GM10847 (cell line): ENCODE measurements around the gene PIGN.

Experiments
- POLR2A ChIP-seq: IDR thresholded peaks from 2 replicates; pipeline ENCODE4 v1.6.1; 2011; ENCODE audit not compliant: insufficient read length; ENCODE audit errors: extremely low read depth

Gene PIGN

DNA sequence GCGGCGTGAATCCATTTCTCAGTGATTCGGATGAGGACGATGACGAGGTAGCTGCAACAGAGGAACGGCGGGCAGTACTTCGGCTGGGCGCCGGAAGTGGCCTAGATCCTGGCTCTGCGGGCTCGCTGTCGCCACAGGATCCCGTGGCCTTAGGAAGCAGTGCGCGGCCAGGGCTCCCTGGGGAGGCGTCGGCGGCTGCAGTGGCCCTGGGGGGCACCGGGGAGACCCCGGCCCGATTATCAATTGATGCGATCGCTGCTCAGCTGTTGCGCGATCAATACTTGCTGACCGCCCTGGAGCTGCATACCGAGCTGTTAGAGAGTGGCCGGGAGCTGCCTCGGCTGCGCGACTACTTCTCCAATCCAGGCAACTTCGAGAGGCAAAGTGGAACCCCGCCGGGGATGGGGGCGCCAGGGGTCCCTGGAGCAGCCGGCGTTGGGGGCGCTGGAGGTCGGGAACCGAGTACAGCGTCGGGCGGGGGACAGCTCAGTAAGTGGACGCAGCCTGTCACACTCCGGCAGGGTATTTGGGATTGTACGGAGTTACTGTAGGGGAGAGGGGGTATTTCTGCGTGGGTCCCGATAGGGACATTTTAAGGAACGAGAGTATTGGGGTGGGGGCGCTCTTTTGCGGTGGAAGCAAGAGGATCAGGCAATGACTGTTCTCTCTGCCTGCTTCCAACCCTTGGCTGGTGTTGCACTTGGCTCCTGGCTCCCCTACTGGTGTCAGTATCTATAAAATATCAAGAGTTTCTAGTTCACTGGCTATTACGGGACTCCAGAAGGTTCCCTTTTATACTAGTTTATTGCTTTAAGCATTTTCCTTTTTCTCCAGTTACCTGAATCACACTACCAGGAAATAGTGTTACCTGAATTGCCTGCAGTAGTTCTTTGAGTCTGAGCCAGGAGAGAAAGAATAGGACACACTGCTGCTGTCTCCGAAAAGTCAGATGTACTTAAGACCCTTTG, 971 bp upstream of the PIGN start:
- no peak for TF ChIP-seq POLR2A

DNA sequence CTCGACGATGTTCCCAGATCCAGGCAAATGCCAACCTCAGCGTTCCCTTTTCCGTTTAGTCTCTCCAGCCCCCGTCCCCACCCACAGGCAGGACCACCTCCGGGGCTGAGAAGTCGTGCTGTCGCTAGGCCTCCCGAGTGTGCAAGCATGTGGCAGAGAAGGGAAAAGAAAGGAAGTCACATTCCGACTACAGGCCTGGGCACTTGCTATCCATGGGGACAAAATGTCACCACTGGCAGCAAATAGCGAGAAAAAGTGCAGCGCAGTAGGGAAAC, 420 bp downstream of the PIGN start:
- no peak for TF ChIP-seq POLR2A

DNA sequence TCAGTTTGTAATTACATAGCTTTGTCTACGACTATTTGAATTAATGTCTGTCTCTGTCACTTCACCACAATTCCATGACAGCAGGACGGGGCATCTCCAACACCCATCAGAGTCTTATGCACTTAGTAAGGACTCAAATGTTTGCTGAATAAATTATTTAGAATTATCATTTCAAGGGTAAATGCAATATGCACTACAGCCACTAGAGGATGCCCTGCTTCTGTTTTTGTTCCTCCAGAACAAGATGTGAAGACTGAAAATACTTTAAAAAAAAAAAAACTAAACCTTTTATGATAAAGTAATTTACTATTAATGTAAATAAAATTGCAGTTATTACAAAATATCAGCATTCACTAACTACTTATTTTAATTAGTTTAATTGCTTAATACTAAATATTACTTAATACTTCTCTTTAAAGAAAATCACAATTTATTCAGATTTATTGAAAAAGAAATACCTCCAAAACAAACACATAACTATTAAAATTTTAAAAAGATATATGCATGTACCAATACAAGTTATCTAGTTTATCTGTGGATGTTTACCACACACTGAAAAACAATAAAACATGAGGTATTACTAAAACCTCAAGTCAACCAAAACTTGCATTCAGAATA, 3.2 kb downstream of the PIGN start:
- no peak for TF ChIP-seq POLR2A

DNA sequence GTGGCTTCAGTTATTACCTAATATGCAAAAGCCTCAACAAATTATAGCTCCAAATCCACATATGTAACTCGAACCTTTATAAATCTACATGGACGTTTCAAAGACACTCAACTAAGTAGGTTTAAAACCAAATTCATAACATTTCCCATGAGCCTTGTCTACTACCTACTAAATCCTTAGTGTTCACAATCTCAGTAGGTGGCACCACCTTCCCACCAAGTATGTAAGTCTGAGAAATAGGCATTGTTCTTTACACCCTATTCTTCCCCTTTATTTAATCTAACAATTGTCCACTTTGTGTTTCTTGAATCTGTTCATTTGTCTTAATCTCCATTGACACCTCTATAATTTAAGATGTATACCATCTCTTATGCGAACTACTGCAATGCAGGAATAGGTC, 4.6 kb downstream of the PIGN start:
- no peak for TF ChIP-seq POLR2A

DNA sequence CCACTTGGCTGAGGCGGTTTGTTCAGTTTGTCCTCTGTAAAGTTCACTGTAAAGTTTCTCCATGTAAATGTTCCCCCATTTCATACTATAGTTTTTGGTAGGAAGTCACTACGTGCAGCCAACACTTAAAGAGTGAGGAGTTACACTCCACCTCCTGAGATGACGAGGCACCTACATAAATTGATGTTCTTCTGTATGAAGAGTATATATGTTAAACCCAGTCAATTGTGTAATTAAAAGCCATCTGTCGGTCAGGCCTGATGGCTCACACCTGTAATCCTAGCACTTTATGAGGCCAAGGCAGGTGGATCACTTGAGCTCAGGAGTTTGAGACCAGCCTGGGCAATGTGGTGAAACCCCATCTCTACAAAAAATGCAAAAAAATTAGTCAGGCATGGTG, 7.6 kb downstream of the PIGN start:
- no peak for TF ChIP-seq POLR2A

DNA sequence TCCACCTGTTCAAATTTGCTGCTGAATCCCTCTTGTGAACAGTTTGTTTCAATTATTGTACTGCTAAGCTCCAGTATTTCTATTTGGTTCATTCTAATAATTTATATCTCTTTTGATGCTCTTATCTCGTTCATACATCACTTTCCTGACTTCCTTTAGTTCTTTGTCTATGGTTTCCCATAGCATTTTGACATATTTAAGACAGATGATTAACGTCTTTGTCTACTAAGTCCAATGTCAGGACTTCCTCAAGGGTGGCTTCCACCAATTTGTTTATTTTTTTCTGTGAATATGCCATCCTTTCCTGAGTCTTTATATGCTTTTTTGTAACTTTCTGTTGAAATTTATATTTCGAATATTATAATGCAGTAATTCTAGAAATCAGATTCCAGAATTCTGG, 9.6 kb downstream of the PIGN start:
- TF ChIP-seq POLR2A: no peak

DNA sequence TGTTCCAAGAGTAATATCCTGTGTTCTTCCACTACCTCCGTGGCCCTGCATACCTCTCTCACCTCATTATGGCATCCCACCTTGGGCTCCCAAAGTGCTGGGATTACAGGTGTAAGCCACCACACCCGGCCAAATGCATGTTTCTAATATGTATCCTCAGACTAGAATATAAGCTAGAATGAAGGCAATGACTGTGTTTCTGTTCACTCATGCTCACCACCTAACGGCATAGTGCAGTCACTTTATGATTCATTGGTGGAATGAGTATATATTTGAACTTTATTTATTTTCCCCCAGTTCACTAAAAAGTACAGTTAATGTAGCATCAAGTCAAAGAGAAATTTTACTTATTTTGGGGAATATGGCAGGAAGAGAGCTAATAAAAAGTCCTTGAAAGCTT, 11.3 kb downstream of the PIGN start:
- TF ChIP-seq POLR2A: no peak

DNA sequence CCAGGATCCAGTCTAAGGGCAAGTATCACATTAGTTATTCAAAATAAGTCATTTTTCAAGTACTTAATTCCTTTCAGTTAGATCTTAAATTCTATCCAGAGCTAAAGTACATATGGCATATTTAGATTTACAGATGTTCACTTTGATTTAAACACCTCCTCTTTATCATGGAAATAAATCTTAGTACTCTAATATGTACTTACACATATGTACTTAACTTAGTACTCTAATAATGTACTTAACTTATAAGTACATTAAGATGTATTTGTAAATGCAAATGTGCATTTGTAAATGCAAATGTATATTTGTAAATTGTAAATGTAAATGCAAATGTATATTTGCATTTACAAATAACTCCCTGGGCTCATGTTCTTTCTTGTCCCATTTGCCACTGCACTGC, 14.6 kb downstream of the PIGN start:
- no peak for TF ChIP-seq POLR2A

DNA sequence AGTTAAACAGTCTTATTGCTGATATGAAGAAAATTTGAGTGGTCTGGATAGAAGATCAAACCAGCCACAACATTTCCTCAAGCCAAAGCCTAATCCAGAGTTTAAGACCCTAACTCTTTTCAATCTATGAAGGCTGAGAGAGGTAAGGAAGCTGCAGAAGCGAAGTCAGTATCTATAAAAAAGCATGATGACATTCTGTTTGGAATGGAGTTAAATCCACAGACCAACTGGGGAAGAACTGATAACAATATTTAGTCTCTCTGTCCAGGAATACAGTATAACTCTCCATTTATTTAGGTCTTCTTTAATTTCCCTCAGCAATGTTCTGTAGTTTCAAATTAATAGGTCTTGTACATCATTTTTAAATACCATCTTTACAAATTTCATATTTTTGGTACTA, 16.0 kb downstream of the PIGN start:
- no peak for TF ChIP-seq POLR2A

DNA sequence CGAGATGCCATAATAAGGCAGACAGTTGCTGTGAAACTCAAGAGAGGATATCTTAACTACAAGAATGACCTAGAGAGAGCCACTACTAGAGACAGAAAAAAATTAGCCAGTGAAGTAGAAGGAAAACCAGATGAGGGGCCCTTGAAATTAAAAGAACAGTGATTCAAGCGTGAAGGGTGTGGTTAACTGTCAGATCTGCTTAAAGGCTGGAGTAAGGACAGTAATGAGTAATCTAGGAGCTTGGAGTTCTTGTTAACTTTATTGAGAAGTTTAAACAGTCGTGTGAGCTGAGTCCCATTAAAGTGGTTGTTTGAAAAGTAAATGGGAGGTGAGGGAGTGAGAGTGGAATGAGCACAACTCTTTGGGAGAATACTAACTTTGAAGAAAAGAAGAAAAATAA, 21.3 kb downstream of the PIGN start:
- no peak for TF ChIP-seq POLR2A

DNA sequence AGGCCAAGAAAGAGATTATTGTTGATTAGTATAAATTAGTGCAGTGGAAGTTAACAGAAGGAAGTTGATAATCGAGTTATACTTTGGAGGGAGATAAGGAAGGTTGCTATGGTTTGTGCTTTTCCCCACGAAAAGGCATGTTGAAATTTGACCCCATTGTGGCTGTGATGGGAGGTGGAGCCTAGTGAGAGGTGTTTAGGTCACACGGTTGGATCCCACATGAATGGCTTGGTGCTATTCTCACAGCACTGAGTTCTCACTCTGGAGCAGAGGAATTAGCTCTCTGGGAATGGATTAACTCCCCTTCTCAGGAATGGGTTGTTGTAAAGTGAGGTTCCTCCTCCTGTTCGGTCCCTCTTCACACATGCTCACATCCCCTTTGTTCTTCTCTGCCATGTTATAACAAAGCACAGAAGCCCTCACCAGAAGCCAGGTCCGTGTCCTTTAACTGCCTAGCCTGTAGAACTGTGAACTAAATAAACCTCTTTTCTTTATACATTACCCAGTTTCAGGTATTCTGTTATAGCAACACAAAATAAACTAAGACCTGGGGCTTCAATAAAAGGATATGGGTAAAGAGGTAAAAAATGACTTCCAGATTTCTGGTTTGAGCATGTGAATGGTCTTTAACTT, 21.9 kb downstream of the PIGN start:
- TF ChIP-seq POLR2A: no peak

DNA sequence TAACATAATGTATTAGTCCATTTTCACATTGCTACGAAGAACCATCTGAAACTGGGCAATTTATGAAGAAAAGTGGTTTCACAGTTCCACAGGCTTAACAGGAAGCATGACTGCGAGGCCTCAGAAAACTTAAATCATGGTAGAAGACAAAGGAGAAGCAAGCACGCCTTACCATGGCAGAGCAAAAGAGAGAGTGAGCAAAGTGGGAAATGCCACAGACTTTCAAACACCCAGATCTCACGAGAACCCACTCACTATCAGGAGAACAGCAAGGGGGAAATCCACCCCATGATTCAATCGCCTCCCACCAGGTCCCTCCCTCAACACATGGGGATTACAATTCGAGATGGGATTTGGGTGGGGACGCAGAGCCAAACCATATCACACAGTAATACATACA, 22.5 kb downstream of the PIGN start:
- no peak for TF ChIP-seq POLR2A

DNA sequence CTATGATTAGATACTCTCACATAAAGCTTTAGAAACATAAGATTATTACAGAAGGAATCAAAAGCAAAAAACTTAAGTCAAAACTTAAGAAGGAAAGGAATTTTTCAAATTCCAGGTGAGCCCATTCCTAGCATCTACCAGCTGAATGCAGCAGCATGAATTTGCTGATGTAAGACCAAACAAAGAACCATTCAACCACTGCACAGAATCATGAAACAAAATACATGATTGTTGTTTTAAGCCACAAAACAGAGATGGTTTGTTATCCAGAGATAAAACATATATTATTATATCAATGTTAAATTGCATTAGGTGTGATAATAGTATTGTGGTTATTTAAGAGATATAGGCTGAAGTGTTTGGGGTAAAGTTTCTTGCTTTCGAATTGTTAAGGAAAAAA, 29.0 kb downstream of the PIGN start:
- TF ChIP-seq POLR2A: no peak

DNA sequence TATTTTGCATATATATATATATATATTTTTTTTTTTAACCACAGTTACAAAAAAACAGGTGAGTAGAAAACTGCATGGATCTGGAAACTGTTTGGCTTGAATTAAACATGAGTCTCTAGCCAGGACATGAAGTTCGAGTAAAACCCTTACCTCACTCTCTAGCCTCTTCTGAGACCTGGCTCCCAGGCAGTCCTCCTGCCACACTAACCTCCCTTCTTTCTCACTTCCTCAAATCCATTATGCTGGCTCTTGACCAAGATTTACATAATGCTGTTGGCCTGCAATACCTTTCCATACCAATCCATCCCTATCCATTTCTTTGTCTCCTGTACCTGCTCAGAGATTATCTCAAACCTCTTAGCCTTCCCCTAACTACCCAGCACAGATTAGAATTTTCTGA, 34.0 kb downstream of the PIGN start:
- no peak for TF ChIP-seq POLR2A

DNA sequence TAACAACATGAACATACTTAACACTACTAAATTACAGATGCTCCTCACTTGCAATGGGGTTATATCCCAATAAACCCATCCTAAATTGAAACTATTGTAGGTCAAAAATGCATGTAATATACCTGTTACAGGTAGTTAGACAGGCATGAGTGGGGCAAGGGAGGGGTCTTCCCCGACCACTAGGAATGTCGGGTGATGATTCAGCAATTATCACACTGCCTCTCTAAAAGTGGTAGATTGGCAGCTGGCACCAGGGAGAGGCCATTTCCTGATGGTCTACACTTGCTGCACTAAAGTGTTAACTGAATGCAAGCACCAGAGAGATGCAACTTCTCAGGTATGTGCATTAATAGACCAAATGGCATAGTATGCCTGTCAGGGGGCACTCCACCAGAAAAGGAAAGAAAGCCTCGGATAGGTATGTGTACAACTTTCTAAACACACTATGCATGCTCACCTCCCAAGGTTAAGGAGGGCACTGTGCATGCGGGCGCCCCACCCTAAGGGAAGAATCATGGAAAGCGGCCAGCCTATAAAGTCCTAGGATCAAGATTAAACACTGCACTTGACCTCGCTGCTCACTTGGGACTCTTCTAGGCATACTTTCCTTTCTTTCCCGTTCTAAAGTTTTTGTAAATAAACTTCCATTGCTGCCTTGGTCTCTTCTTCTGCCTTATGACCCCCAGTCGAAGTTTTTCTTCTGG, 35.6 kb downstream of the PIGN start:
- TF ChIP-seq POLR2A: no peak

DNA sequence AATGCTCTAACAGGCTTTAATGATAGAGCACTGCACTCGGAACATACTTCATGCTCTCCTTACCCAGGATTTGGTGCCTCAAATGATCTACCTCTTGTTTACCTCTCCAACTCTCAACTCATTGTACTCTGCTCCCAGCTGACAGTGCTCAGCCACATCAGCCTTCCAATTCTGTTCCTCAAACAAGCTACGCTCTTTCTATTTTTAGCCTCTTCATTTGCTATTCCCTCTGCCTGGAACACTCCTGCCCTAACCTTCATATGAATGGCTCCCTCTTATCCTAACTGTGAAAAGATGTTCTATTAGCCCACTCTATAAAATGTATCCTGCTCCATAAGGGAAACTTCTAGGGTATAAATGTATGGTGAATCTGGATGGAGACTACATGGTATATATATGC, 42.5 kb downstream of the PIGN start:
- no peak for TF ChIP-seq POLR2A
